Activated naive CD4-positive, alpha-beta T cell treated with anti-CD3 and anti-CD28 coated beads, Interleukin-2, amount 10 ng/mL, durations not matched to agents 5 hours and 36 hours (primary cell): ENCODE measurements around the gene GAS7. TPM values are rescaled to one million over a fixed set of nuclear protein-coding genes. Genes with fewer than 3 reads are reported as not detected.

ENCODE experiments used
- total RNA-seq, 2 experiments: library from RNA; stranded (reverse); gene quantifications; one replicate each; pipeline ENCODE4 v1.2.3, GENCODE V29; 2021

Gene GAS7
- total RNA-seq: 1 to 10 TPM in 1 of 2 experiments, under 1 TPM in 1; 0.78 to 1.0 TPM

GRCh38 chr17:10198509-10199249 lies at the start of gene GAS7:
Gene GAS7 (minus strand): TSS chr17:10198606.

GRCh38 chr17:9905078-9905415 lies 293.4 kb downstream of the GAS7 start, which contains the start of gene RCVRN:
Gene RCVRN (minus strand): TSS chr17:9905271. CDS start chr17:9905180, 91 bp downstream.

Other genes with a start within 250 kb of the GAS7 start
- gene MYH13, start 174.4 kb upstream of the GAS7 start, total RNA-seq: not detected
- not detected for gene MYH8, start 223.3 kb upstream of the GAS7 start, total RNA-seq